Measurements from ENCODE around the gene RERE. TPM values are rescaled to one million over a fixed set of nuclear protein-coding genes. Genes with fewer than 3 reads are reported as not detected.

Gene RERE
- total and polyA plus RNA-seq, 2 donors (not counting 3 experiments of a cell fraction or from before 2014, with no cell fraction given) = 14.1 to 113 TPM

- H3K4me3 ChIP-seq (replicated peaks in 1 of 3; ENCODE audit: insufficient read depth in 1 of 3, low read depth in 1 of 3, low read length in 3 of 3) = no peak overlapping the region
- no peaks in the 10 kb centered on the region for H3K9me1 ChIP-seq (replicated peaks; ENCODE audit: control insufficient read depth, extremely low read depth, insufficient read depth, low read length)
- BruUV-seq (replicated peaks) = no TSS peak
- DNase-seq (ENCODE audit: low read depth, low spot score) (no peak), FAIRE-seq (no peak)
- no peak overlapping the region for H3K27ac ChIP-seq (ENCODE audit: insufficient read depth, low read depth, low read length)
- no peaks in the 10 kb centered on the region for H3K9me3 ChIP-seq (replicated peaks; ENCODE audit: control insufficient read depth, insufficient read depth, low read length)
- no peaks in the 10 kb centered on the region for H3K4me1 ChIP-seq (ENCODE audit: control insufficient read depth, extremely low read depth, insufficient read depth, low read length)
- H3K36me3 ChIP-seq (ENCODE audit: control insufficient read depth in 2 of 2, extremely low read depth in 1 of 2, insufficient read depth in 2 of 2, low read length in 2 of 2) = peaks cover 0 to 3% of the 10 kb centered on the region in 2 experiments
- intact Hi-C loops (cut with micrococcal nuclease) (no loop called here), dilution Hi-C loops (cut with MboI; ENCODE audit: extremely low pct_ligation_motif_present, low sequenced_read_pairs) (no loop called here)
- TF ChIP-seq GATA2 (IDR thresholded peaks at IDR 0.05; ENCODE audit: insufficient read depth, insufficient read length, low read depth, low read length) (no peak), POLR2A (IDR thresholded peaks at IDR 0.05; ENCODE audit: low read depth, low read length) (no peak), MYC (IDR thresholded peaks at IDR 0.05; ENCODE audit: low read depth, low read length) (no peak), EZH2 (IDR thresholded peaks at IDR 0.05; ENCODE audit: borderline replicate concordance, low read depth, low read length, severe bottlenecking) (no peak), POLR2AphosphoS5 (IDR thresholded peaks at IDR 0.05; ENCODE audit: insufficient read depth, low read depth, low read length) (no peak), CTCF (IDR thresholded peaks at IDR 0.05; ENCODE audit: extremely low read depth in 1 of 2, insufficient read depth in 1 of 2, low read depth in 1 of 2, low read length in 2 of 2) (no peak), MAX (IDR thresholded peaks at IDR 0.05; ENCODE audit: insufficient read depth, insufficient read length) (no peak), FOS (IDR thresholded peaks at IDR 0.05; ENCODE audit: borderline replicate concordance, insufficient read depth, low read length) (no peak), JUN (IDR thresholded peaks at IDR 0.05; ENCODE audit: borderline replicate concordance, insufficient read depth, insufficient read length, low read depth) (no peak)
- H3K9ac ChIP-seq (replicated peaks; ENCODE audit: extremely low read depth, insufficient read depth, low read length) = no peak overlapping the region
- ChIA-PET CTCF (interaction anchor here (0.9 to 1.6 kb wide), 3 partner anchors 8 to 23 kb away, joined by 3 to 5 read pairs (median 4); no protein-coding TSS in a partner anchor), POLR2A (interaction anchor here (0.6 kb wide), 1 partner anchor 317 kb away, joined by 6 read pairs; no protein-coding TSS in a partner anchor)
- no peak overlapping the region for H3K4me2 ChIP-seq (ENCODE audit: insufficient read depth, low read length)
- H2AFZ ChIP-seq (ENCODE audit: low read depth, low read length) = no peak overlapping the region
- no peaks in the 10 kb centered on the region for H3K27me3 ChIP-seq (ENCODE audit: control insufficient read depth in 2 of 2, insufficient read depth in 2 of 2, low read length in 2 of 2)
- H3K79me2 ChIP-seq (ENCODE audit: control insufficient read depth, insufficient read depth, low read length) = no peaks in the 10 kb centered on the region
- H4K20me1 ChIP-seq (replicated peaks; ENCODE audit: control insufficient read depth, extremely low read depth, insufficient read depth, low read length) = no peaks in the 10 kb centered on the region
Observed at GRCh38 chr1:8516793-8517556, 300.5 kb downstream of the RERE start.
